Liver (tissue), 9 donors: ENCODE results near the gene CTNNA2. TPM values are rescaled to one million over a fixed set of nuclear protein-coding genes. Genes with fewer than 3 reads are reported as not detected.

ENCODE experiments used
- DNase-seq: peaks from one replicate; pipeline ENCODE4 v3.0.0-alpha.2; 2017; ENCODE audit warnings: low spot score
- H3K27ac ChIP-seq, 2 donors: one replicate each; pipeline ENCODE4 v1.7.0; 2013; ENCODE audit warnings: inconsistent platforms in 2 of 2, low read length in 2 of 2, control low read depth in 1 of 2, low read depth in 1 of 2, mild to moderate bottlenecking in 1 of 2
- H3K27me3 ChIP-seq, 4 donors: one replicate each; pipeline versions ENCODE4 v1.6.1 to v1.7.0; 2013; ENCODE audit warnings: low read length in 3 of 4, inconsistent platforms in 1 of 4, mild to moderate bottlenecking in 1 of 4, moderate library complexity in 1 of 4; ENCODE audit not compliant: control insufficient read depth in 4 of 4, insufficient read depth in 4 of 4
- H3K36me3 ChIP-seq, 4 donors: one replicate each; pipeline versions ENCODE4 v1.6.1 to v1.7.0; 2013; ENCODE audit warnings: low read length in 3 of 4, mild to moderate bottlenecking in 3 of 4, low read depth in 1 of 4, moderate library complexity in 1 of 4; ENCODE audit not compliant: control insufficient read depth in 4 of 4, insufficient read depth in 3 of 4
- H3K4me1 ChIP-seq, 4 donors: one replicate each; pipeline versions ENCODE4 v1.6.1 to v1.7.0; 2013; ENCODE audit warnings: low read length in 3 of 4, mild to moderate bottlenecking in 3 of 4, moderate library complexity in 1 of 4; ENCODE audit not compliant: control insufficient read depth in 4 of 4, insufficient read depth in 4 of 4
- H3K4me3 ChIP-seq, 3 donors: one replicate each; pipeline versions ENCODE4 v1.6.1 to v1.7.0; 2013; ENCODE audit warnings: low read length in 3 of 3, control low read depth in 1 of 3, low read depth in 1 of 3, mild to moderate bottlenecking in 1 of 3
- H3K9ac ChIP-seq, 2 donors: one replicate each; pipeline ENCODE4 v1.7.0; 2013; ENCODE audit warnings: low read length in 2 of 2, mild to moderate bottlenecking in 2 of 2, moderate library complexity in 2 of 2, control low read depth in 1 of 2, low read depth in 1 of 2
- H3K9me3 ChIP-seq, 4 donors: one replicate each; pipeline versions ENCODE4 v1.6.1 to v1.7.0; 2013; ENCODE audit warnings: low read length in 3 of 4; ENCODE audit not compliant: control insufficient read depth in 4 of 4
- ATF3 ChIP-seq: IDR thresholded peaks from 2 replicates; pipeline ENCODE4 v1.6.1; 2016; ENCODE audit warnings: antibody characterized with exemption
- EGR1 ChIP-seq, 2 donors: IDR thresholded peaks; 2 replicates each; pipeline ENCODE4 v1.6.1; 2016 to 2018; ENCODE audit warnings: antibody characterized with exemption in 2 of 2, low read depth in 2 of 2
- FOXA1 ChIP-seq: IDR thresholded peaks from 2 replicates; pipeline ENCODE4 v1.6.1; 2016; ENCODE audit warnings: antibody characterized with exemption
- FOXA2 ChIP-seq: IDR thresholded peaks from 2 replicates; pipeline ENCODE4 v1.6.1; 2016; ENCODE audit warnings: antibody characterized with exemption
- GABPA ChIP-seq, 2 donors: IDR thresholded peaks in 1 of 2; conservative IDR thresholded peaks in 1 of 2; 2 replicates each; pipeline ENCODE4 v1.6.1; 2016; ENCODE audit warnings: antibody characterized with exemption in 2 of 2, mild to moderate bottlenecking in 1 of 2, moderate library complexity in 1 of 2
- HNF4A ChIP-seq, 2 donors: conservative IDR thresholded peaks; 2 replicates each; pipeline ENCODE4 v1.6.1; 2016; ENCODE audit warnings: antibody characterized with exemption in 2 of 2, mild to moderate bottlenecking in 2 of 2
- JUND ChIP-seq, 2 donors: IDR thresholded peaks; 2 replicates each; pipeline ENCODE4 v1.6.1; 2016; ENCODE audit warnings: antibody characterized with exemption in 2 of 2
- NR2F2 ChIP-seq: IDR thresholded peaks from 2 replicates; pipeline ENCODE4 v1.6.1; 2016; ENCODE audit warnings: antibody characterized with exemption
- RAD21 ChIP-seq, 2 donors: IDR thresholded peaks; 2 replicates each; pipeline ENCODE4 v1.6.1; 2016; ENCODE audit warnings: antibody characterized with exemption in 2 of 2, mild to moderate bottlenecking in 2 of 2
- SP1 ChIP-seq: IDR thresholded peaks from 2 replicates; pipeline ENCODE4 v1.6.1; 2018; ENCODE audit warnings: antibody characterized with exemption, mild to moderate bottlenecking
- TAF1 ChIP-seq: conservative IDR thresholded peaks from 2 replicates; pipeline ENCODE4 v1.6.1; 2016; ENCODE audit warnings: antibody characterized with exemption, mild to moderate bottlenecking
- YY1 ChIP-seq: IDR thresholded peaks from 2 replicates; pipeline ENCODE4 v1.6.1; 2016; ENCODE audit warnings: antibody characterized with exemption, mild to moderate bottlenecking
- ZBTB33 ChIP-seq: IDR thresholded peaks from 2 replicates; pipeline ENCODE4 v1.6.1; 2016; ENCODE audit warnings: antibody characterized with exemption
- WGBS: extraction: QIAGEN DNeasy Blood & Tissue Kit; methylation state at CpG from one replicate; pipeline ENCODE4 v1.1.7; 2013; 5-methylcytosine and 5-hydroxymethylcytosine counted together
- polyA plus RNA-seq, 2 donors: library from polyadenylated mRNA; stranded (reverse) in 1 of 2; unstranded in 1 of 2; fragments of 200-250 nt in 1 of 2; fragments of >200 nt in 1 of 2; fragmentation: Nextera tagmentation in 1 of 2; extraction: Ambion mirVana in 1 of 2; gene quantifications; one replicate each; pipeline versions ENCODE4 v1.2.1 to v1.2.3, GENCODE V29; 2013 to 2015
- total RNA-seq, 2 donors: library from RNA; depleted of rRNA; stranded (reverse); fragments of >200 nt; gene quantifications; one replicate each; pipeline ENCODE4 v1.2.3, GENCODE V29; 2014
- TF ChIP-seq, protein P1 (sequence below): IDR thresholded peaks from 2 replicates; pipeline ENCODE4 v1.6.1; 2016; ENCODE audit warnings: antibody characterized with exemption, mild to moderate bottlenecking
- TF ChIP-seq, protein P2 (sequence below): IDR thresholded peaks from 2 replicates; pipeline ENCODE4 v1.6.1; 2016; ENCODE audit warnings: antibody characterized with exemption
- TF ChIP-seq, protein P3 (sequence below): fragments of 150-350 bp; IDR thresholded peaks from 2 replicates; pipeline ENCODE4 v1.5.1; 2017; ENCODE audit warnings: improper control_type of control experiment, low read depth, low read length; ENCODE audit not compliant: missing input control
- donor health status: healthy.
- donor health status: healthy.
- donor health status: healthy.
- donor health status: healthy.
- donor health status: healthy.

The CTNNA2 gene
- total and polyA plus RNA-seq, 4 donors = 0.05 TPM; not detected in 3

GRCh38 chr2:80489717-80490116 lies 976.9 kb downstream of the CTNNA2 start (continued):
- TF ChIP-seq, protein P1, sequence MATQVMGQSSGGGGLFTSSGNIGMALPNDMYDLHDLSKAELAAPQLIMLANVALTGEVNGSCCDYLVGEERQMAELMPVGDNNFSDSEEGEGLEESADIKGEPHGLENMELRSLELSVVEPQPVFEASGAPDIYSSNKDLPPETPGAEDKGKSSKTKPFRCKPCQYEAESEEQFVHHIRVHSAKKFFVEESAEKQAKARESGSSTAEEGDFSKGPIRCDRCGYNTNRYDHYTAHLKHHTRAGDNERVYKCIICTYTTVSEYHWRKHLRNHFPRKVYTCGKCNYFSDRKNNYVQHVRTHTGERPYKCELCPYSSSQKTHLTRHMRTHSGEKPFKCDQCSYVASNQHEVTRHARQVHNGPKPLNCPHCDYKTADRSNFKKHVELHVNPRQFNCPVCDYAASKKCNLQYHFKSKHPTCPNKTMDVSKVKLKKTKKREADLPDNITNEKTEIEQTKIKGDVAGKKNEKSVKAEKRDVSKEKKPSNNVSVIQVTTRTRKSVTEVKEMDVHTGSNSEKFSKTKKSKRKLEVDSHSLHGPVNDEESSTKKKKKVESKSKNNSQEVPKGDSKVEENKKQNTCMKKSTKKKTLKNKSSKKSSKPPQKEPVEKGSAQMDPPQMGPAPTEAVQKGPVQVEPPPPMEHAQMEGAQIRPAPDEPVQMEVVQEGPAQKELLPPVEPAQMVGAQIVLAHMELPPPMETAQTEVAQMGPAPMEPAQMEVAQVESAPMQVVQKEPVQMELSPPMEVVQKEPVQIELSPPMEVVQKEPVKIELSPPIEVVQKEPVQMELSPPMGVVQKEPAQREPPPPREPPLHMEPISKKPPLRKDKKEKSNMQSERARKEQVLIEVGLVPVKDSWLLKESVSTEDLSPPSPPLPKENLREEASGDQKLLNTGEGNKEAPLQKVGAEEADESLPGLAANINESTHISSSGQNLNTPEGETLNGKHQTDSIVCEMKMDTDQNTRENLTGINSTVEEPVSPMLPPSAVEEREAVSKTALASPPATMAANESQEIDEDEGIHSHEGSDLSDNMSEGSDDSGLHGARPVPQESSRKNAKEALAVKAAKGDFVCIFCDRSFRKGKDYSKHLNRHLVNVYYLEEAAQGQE = no peak
- TF ChIP-seq GABPA (IDR thresholded peaks at IDR 0.05 in 1 of 2, conservative IDR thresholded peaks at IDR 0.05 in 1 of 2) = no peak
- TF ChIP-seq EGR1 (IDR thresholded peaks at IDR 0.05; ENCODE audit: low read depth in 2 of 2) = no peak

DNA sequence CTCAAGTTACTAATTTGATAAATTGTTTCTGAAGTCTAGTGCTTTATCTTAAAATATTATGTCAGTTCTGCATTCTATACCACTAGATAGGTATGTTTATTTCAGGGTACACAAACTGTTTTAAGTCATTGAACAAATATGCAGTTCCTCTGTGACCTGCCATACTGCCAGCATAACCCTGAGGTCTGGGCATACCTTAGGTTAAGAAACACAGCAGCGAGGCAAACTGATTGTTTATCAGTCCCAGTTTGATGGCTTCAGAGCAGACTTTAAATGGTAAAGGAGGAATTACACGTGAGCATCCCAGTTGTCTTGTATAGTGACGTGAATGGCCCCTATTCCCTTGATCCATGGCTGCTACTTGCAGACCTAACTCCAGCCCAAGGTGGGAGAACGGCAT lies 978.1 kb downstream of the CTNNA2 start:
- Histone ChIP-seq H3K9ac (no peak overlapping the region), H3K4me3 (no peak overlapping the region), H3K4me1 (no peaks in the 10 kb centered on the region), H3K27me3 (no peaks in the 10 kb centered on the region), H3K36me3 (no peaks in the 10 kb centered on the region), H3K9me3 (no peaks in the 10 kb centered on the region), H3K27ac (no peak overlapping the region)
- TF ChIP-seq, protein P2, sequence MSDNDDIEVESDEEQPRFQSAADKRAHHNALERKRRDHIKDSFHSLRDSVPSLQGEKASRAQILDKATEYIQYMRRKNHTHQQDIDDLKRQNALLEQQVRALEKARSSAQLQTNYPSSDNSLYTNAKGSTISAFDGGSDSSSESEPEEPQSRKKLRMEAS = no peak
- TF ChIP-seq RAD21 (IDR thresholded peaks at IDR 0.05) = no peak
- no peak for TF ChIP-seq YY1
- no peak for TF ChIP-seq HNF4A (conservative IDR thresholded peaks at IDR 0.05)
- TF ChIP-seq, protein P3, sequence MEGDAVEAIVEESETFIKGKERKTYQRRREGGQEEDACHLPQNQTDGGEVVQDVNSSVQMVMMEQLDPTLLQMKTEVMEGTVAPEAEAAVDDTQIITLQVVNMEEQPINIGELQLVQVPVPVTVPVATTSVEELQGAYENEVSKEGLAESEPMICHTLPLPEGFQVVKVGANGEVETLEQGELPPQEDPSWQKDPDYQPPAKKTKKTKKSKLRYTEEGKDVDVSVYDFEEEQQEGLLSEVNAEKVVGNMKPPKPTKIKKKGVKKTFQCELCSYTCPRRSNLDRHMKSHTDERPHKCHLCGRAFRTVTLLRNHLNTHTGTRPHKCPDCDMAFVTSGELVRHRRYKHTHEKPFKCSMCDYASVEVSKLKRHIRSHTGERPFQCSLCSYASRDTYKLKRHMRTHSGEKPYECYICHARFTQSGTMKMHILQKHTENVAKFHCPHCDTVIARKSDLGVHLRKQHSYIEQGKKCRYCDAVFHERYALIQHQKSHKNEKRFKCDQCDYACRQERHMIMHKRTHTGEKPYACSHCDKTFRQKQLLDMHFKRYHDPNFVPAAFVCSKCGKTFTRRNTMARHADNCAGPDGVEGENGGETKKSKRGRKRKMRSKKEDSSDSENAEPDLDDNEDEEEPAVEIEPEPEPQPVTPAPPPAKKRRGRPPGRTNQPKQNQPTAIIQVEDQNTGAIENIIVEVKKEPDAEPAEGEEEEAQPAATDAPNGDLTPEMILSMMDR = no peak
- no peak for TF ChIP-seq GABPA (IDR thresholded peaks at IDR 0.05 in 1 of 2, conservative IDR thresholded peaks at IDR 0.05 in 1 of 2)
- no peak for TF ChIP-seq SP1
- TF ChIP-seq EGR1 (IDR thresholded peaks at IDR 0.05; ENCODE audit: low read depth in 2 of 2) = no peak
- TF ChIP-seq ATF3 = no peak
- DNase-seq = no peak
- WGBS = 62% methylated on average over 4 of the region's 4 CpGs

DNA sequence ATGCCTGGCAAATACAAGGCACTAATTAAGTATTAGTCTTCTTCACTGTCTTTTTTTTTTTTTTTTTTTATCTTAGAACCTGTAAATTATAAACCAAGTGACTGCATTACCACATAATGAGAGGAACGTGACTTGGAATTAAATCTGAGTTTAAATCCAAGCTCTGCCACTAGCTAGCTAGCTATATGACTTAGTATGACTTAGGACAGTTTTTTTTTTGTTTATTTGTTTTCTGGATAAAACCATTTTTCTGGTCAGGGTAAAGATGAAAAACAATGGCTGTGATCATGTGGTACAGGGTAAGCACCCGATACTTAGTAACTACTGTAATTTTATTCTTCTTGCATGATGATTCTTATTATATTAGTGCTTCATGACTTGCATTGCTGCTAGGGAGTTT lies 983.5 kb downstream of the CTNNA2 start:
- 59% methylated on average over 2 of the region's 2 CpGs for WGBS
- Histone ChIP-seq H3K9ac (no peak overlapping the region), H3K36me3 (no peaks in the 10 kb centered on the region), H3K27me3 (no peaks in the 10 kb centered on the region), H3K4me1 (no peaks in the 10 kb centered on the region), H3K4me3 (no peak overlapping the region), H3K9me3 (peaks cover 0 to 2% (median 1%) of the 10 kb centered on the region in 4 donors), H3K27ac (no peak overlapping the region)
- DNase-seq = no peak
- TF ChIP-seq NR2F2 (no peak), FOXA1 (no peak), FOXA2 (no peak), EGR1 (IDR thresholded peaks at IDR 0.05; ENCODE audit: low read depth in 2 of 2) (no peak), YY1 (no peak), ZBTB33 (no peak), JUND (IDR thresholded peaks at IDR 0.05) (no peak), TAF1 (no peak)
- TF ChIP-seq, protein P3 = no peak
